PFSK-1 (cell line): ENCODE results near the gene ARPC5.

ENCODE experiments used
- POLR2AphosphoS5 ChIP-seq: IDR thresholded peaks from 2 replicates; pipeline ENCODE4 v1.6.1; 2012; ENCODE audit warnings: low read depth, mild to moderate bottlenecking, control low read depth, low read length, moderate library complexity
- SIN3A ChIP-seq: IDR thresholded peaks from 2 replicates; pipeline ENCODE4 v1.6.1; 2012; ENCODE audit warnings: mild to moderate bottlenecking, low read length, moderate library complexity, borderline replicate concordance; ENCODE audit not compliant: insufficient read depth
- TAF1 ChIP-seq: IDR thresholded peaks from 2 replicates; pipeline ENCODE4 v1.6.1; 2012; ENCODE audit warnings: low read length, control low read depth, borderline replicate concordance; ENCODE audit not compliant: insufficient read depth
- TF ChIP-seq, protein P1 (sequence below), 2 experiments: IDR thresholded peaks; 2 replicates each; pipeline versions ENCODE4 v1.6.1 to v1.8.0; 2011 to 2012; ENCODE audit warnings: low read depth in 2 of 2, low read length in 2 of 2, control low read depth in 1 of 2, inconsistent platforms in 1 of 2, mild to moderate bottlenecking in 1 of 2, moderate library complexity in 1 of 2; ENCODE audit not compliant: insufficient read depth in 1 of 2

DNA sequence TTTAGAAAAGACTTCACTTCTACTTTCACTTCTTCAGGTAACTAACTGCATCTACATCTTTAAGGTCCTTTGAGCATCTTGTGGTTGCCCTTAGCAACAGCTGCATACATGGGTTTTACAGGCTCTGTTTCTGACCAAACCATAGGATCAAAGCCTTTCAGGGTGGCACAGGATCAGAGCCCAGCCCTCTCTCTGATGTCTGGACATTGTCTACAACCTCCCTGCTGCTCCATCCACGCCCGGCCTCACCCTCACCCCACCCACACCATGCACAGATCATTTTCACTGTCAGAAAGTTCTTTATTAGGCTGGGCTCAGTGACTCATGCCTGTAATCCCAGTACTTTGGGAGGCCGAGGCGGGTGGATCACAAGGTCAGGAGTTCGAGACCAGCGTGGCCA, 50.5 kb downstream of the ARPC5 start:
- TF ChIP-seq TAF1, result no peak
- TF ChIP-seq SIN3A, result no peak
- TF ChIP-seq, protein P1, sequence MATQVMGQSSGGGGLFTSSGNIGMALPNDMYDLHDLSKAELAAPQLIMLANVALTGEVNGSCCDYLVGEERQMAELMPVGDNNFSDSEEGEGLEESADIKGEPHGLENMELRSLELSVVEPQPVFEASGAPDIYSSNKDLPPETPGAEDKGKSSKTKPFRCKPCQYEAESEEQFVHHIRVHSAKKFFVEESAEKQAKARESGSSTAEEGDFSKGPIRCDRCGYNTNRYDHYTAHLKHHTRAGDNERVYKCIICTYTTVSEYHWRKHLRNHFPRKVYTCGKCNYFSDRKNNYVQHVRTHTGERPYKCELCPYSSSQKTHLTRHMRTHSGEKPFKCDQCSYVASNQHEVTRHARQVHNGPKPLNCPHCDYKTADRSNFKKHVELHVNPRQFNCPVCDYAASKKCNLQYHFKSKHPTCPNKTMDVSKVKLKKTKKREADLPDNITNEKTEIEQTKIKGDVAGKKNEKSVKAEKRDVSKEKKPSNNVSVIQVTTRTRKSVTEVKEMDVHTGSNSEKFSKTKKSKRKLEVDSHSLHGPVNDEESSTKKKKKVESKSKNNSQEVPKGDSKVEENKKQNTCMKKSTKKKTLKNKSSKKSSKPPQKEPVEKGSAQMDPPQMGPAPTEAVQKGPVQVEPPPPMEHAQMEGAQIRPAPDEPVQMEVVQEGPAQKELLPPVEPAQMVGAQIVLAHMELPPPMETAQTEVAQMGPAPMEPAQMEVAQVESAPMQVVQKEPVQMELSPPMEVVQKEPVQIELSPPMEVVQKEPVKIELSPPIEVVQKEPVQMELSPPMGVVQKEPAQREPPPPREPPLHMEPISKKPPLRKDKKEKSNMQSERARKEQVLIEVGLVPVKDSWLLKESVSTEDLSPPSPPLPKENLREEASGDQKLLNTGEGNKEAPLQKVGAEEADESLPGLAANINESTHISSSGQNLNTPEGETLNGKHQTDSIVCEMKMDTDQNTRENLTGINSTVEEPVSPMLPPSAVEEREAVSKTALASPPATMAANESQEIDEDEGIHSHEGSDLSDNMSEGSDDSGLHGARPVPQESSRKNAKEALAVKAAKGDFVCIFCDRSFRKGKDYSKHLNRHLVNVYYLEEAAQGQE (IDR thresholded peaks at IDR 0.05; ENCODE audit: insufficient read depth in 1 of 2, low read depth in 2 of 2, low read length in 2 of 2), result no peak
- TF ChIP-seq POLR2AphosphoS5, result no peak
